HepG2 (cell line): ENCODE data around the gene NEAT1. TPM values are rescaled to one million over a fixed set of nuclear protein-coding genes. Genes with fewer than 3 reads are reported as not detected.

ENCODE experiments used
- BRCA1 ChIP-seq: sonication (generic); formaldehyde crosslinking; IDR thresholded peaks from 2 replicates; pipeline ENCODE4 v1.4.0; 2020; ENCODE audit warnings: missing genetic modification reagents
- HIC2 ChIP-seq: sonication (generic); formaldehyde crosslinking; IDR thresholded peaks from 2 replicates; pipeline ENCODE4 v1.9.0; 2022; ENCODE audit warnings: low read depth, missing genetic modification reagents
- MED13 ChIP-seq: sonication (generic); formaldehyde crosslinking; IDR thresholded peaks from 2 replicates; pipeline ENCODE4 v1.5.0; 2020; ENCODE audit warnings: missing genetic modification reagents
- ONECUT2 ChIP-seq: sonication (generic); formaldehyde crosslinking; IDR thresholded peaks from 2 replicates; pipeline ENCODE4 v1.4.0; 2020; ENCODE audit warnings: missing genetic modification reagents
- RBFOX2 ChIP-seq: fragments of 200-400 bp; formaldehyde crosslinking; IDR thresholded peaks from 2 replicates; pipeline ENCODE4 v1.6.1; 2017; ENCODE audit warnings: low read depth, mild to moderate bottlenecking, low read length
- REST ChIP-seq, 2 experiments: IDR thresholded peaks; 2 replicates each; pipeline ENCODE4 v1.6.1; 2011 to 2012; ENCODE audit warnings: low read length in 2 of 2, borderline replicate concordance in 1 of 2, low read depth in 1 of 2, mild to moderate bottlenecking in 1 of 2, moderate library complexity in 1 of 2
- SNRNP70 ChIP-seq: fragments of 200-400 bp; formaldehyde crosslinking; IDR thresholded peaks from 2 replicates; pipeline ENCODE4 v1.6.1; 2017; ENCODE audit warnings: mild to moderate bottlenecking, low read depth, low read length, moderate library complexity
- THAP7 ChIP-seq: sonication (generic); formaldehyde crosslinking; IDR thresholded peaks from 2 replicates; pipeline ENCODE4 v1.8.1; 2023; ENCODE audit warnings: mild to moderate bottlenecking, missing genetic modification reagents
- ZNF20 ChIP-seq: sonication (generic); formaldehyde crosslinking; IDR thresholded peaks from 2 replicates; pipeline ENCODE4 v1.4.0; 2020; ENCODE audit warnings: mild to moderate bottlenecking, moderate library complexity, missing genetic modification reagents
- ZNF451 ChIP-seq: sonication (generic); formaldehyde crosslinking; IDR thresholded peaks from 2 replicates; pipeline ENCODE4 v1.5.0; 2020; ENCODE audit warnings: mild to moderate bottlenecking, missing genetic modification reagents
- ZNF567 ChIP-seq: sonication (generic); formaldehyde crosslinking; IDR thresholded peaks from 2 replicates; pipeline ENCODE4 v1.8.1; 2023; ENCODE audit warnings: mild to moderate bottlenecking, missing genetic modification reagents, borderline replicate concordance
- ZNF782 ChIP-seq: sonication (generic); formaldehyde crosslinking; IDR thresholded peaks from 2 replicates; pipeline ENCODE4 v1.4.0; 2020; ENCODE audit warnings: missing genetic modification reagents, mild to moderate bottlenecking, borderline replicate concordance
- ZUFSP ChIP-seq: sonication (generic); formaldehyde crosslinking; IDR thresholded peaks from 2 replicates; pipeline ENCODE4 v1.9.0; 2021; ENCODE audit warnings: missing genetic modification reagents, mild to moderate bottlenecking, borderline replicate concordance
- polyA plus RNA-seq, 8 experiments: library from polyadenylated mRNA; depleted of rRNA in 3 of 8; stranded (reverse) in 7 of 8; unstranded in 1 of 8; fragments of >200 nt; fragmentation: Illumina TruSeq in 4 of 8; extraction: Trizol in 4 of 8; gene quantifications; 2 replicates each; pipeline versions ENCODE4 v1.2.1 to v1.2.3, GENCODE V29; 2011 to 2016; ENCODE audit warnings: low read depth in 4 of 8, missing spikeins in 1 of 8, mixed read lengths in 1 of 8; ENCODE audit not compliant: insufficient read depth in 1 of 8
- total RNA-seq, 5 experiments: library from RNA; depleted of rRNA; stranded (reverse); fragments of >200 nt; fragmentation: Illumina TruSeq; extraction: Trizol; gene quantifications; 2 replicates each; pipeline ENCODE4 v1.2.3, GENCODE V29; 2016; ENCODE audit warnings: low read depth in 1 of 5
- TF ChIP-seq, protein P1 (sequence below): sonication (generic); formaldehyde crosslinking; IDR thresholded peaks from 2 replicates; pipeline ENCODE4 v1.4.0; 2020; ENCODE audit warnings: missing genetic modification reagents, borderline replicate concordance

Gene NEAT1
- total and polyA plus RNA-seq, 2 of the 13 experiments (the other 11 are each of a cell fraction or from before 2014, with no cell fraction given): 20.5 to 41.2 TPM

DNA sequence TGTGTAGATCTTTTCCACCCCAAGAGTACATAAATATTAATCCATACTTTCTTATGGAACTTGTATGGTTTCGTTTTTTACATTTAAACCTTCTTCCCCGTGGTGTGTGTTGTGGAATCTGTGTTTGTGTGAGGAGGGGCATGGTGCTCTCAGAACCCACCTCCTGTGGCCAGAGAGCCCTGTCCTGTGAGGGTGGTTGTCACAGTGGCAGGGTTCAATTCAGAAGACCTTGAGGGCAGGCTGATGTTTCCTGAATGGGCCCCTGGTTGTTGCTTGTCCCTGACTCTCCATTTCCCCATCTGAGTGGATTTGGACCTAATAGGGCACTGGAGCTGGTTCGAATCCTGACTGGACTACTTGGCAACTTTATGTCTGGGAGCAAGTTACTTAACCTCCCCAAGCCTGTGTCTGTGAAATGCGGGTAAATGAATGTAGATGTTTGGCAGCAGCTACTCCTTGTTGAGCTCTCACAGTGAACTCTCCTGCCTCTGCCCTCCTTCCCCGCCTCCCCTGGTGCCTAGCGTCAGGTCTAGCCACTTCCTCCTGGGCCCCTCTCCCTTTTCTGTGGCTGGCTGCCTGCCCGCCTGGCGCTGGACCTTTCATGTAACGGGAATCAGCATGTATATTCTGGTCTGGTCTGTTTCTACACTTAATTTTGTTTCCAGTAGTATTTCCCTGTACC lies 7.3 kb downstream of the NEAT1 start (continued):
- TF ChIP-seq ZUFSP (CRISPR knock-in tag) (no peak), ZNF451 (CRISPR knock-in tag) (no peak), ZNF567 (no peak), HIC2 (0 out of 2 replicates have a peak, but pooled peaks have one; percentile 27), BRCA1 (CRISPR knock-in tag) (no peak), RBFOX2 (peak; percentile 81), SNRNP70 (no peak), ZNF20 (no peak), REST (IDR thresholded peaks at IDR 0.05; ENCODE audit: borderline replicate concordance in 1 of 2, low read depth in 1 of 2, low read length in 2 of 2) (no peak), ZNF782 (CRISPR knock-in tag) (no peak), ONECUT2 (CRISPR knock-in tag) (no peak), MED13 (no peak), THAP7 (CRISPR knock-in tag) (no peak)
- TF ChIP-seq, protein P1, sequence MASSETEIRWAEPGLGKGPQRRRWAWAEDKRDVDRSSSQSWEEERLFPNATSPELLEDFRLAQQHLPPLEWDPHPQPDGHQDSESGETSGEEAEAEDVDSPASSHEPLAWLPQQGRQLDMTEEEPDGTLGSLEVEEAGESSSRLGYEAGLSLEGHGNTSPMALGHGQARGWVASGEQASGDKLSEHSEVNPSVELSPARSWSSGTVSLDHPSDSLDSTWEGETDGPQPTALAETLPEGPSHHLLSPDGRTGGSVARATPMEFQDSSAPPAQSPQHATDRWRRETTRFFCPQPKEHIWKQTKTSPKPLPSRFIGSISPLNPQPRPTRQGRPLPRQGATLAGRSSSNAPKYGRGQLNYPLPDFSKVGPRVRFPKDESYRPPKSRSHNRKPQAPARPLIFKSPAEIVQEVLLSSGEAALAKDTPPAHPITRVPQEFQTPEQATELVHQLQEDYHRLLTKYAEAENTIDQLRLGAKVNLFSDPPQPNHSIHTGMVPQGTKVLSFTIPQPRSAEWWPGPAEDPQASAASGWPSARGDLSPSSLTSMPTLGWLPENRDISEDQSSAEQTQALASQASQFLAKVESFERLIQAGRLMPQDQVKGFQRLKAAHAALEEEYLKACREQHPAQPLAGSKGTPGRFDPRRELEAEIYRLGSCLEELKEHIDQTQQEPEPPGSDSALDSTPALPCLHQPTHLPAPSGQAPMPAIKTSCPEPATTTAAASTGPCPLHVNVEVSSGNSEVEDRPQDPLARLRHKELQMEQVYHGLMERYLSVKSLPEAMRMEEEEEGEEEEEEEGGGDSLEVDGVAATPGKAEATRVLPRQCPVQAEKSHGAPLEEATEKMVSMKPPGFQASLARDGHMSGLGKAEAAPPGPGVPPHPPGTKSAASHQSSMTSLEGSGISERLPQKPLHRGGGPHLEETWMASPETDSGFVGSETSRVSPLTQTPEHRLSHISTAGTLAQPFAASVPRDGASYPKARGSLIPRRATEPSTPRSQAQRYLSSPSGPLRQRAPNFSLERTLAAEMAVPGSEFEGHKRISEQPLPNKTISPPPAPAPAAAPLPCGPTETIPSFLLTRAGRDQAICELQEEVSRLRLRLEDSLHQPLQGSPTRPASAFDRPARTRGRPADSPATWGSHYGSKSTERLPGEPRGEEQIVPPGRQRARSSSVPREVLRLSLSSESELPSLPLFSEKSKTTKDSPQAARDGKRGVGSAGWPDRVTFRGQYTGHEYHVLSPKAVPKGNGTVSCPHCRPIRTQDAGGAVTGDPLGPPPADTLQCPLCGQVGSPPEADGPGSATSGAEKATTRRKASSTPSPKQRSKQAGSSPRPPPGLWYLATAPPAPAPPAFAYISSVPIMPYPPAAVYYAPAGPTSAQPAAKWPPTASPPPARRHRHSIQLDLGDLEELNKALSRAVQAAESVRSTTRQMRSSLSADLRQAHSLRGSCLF (CRISPR knock-in tag): no peak
